Measurements from ENCODE around the gene PCGF5. TPM values are rescaled to one million over a fixed set of nuclear protein-coding genes. Genes with fewer than 3 reads are reported as not detected.

Gene PCGF5
- total and polyA plus RNA-seq, 10 of the 15 experiments (the other 5 are each of a cell fraction or from before 2014, with no cell fraction given) = 33.2 to 79.7 (median 50.7) TPM

GRCh38 chr10:91296471-91296870 lies 76.0 kb downstream of the PCGF5 start (continued):
- TF ChIP-seq MYC (IDR thresholded peaks at IDR 0.05; ENCODE audit: insufficient read depth, insufficient read length, insufficient replicate concordance, low read length, severe bottlenecking) = no peak
- TF ChIP-seq ATF7 (IDR thresholded peaks at IDR 0.05; ENCODE audit: low read depth) = 0 out of 2 replicates have a peak, but pooled peaks have one; percentile 11
- TF ChIP-seq PML (IDR thresholded peaks at IDR 0.05; ENCODE audit: low read length) = no peak
- TF ChIP-seq CHD2 (IDR thresholded peaks at IDR 0.05; ENCODE audit: borderline replicate concordance, low read depth, low read length) = no peak
- TF ChIP-seq IKZF1 (conservative IDR thresholded peaks at IDR 0.05) = no peak
- no peak for TF ChIP-seq CREB1 (IDR thresholded peaks at IDR 0.05; ENCODE audit: low read depth)
- no peak for TF ChIP-seq EED (IDR thresholded peaks at IDR 0.05; ENCODE audit: low read depth)
- no peak for TF ChIP-seq RB1 (IDR thresholded peaks at IDR 0.05; ENCODE audit: borderline replicate concordance)
- no peak for TF ChIP-seq YY1 (IDR thresholded peaks at IDR 0.05; ENCODE audit: low read depth, low read length)
- peak; percentile 59 for TF ChIP-seq RAD21 (IDR thresholded peaks at IDR 0.05; ENCODE audit: insufficient read depth, low read depth, low read length)
- TF ChIP-seq FOS (IDR thresholded peaks at IDR 0.05; ENCODE audit: borderline replicate concordance, extremely low read depth, insufficient read length) = no peak
- TF ChIP-seq, protein P1, sequence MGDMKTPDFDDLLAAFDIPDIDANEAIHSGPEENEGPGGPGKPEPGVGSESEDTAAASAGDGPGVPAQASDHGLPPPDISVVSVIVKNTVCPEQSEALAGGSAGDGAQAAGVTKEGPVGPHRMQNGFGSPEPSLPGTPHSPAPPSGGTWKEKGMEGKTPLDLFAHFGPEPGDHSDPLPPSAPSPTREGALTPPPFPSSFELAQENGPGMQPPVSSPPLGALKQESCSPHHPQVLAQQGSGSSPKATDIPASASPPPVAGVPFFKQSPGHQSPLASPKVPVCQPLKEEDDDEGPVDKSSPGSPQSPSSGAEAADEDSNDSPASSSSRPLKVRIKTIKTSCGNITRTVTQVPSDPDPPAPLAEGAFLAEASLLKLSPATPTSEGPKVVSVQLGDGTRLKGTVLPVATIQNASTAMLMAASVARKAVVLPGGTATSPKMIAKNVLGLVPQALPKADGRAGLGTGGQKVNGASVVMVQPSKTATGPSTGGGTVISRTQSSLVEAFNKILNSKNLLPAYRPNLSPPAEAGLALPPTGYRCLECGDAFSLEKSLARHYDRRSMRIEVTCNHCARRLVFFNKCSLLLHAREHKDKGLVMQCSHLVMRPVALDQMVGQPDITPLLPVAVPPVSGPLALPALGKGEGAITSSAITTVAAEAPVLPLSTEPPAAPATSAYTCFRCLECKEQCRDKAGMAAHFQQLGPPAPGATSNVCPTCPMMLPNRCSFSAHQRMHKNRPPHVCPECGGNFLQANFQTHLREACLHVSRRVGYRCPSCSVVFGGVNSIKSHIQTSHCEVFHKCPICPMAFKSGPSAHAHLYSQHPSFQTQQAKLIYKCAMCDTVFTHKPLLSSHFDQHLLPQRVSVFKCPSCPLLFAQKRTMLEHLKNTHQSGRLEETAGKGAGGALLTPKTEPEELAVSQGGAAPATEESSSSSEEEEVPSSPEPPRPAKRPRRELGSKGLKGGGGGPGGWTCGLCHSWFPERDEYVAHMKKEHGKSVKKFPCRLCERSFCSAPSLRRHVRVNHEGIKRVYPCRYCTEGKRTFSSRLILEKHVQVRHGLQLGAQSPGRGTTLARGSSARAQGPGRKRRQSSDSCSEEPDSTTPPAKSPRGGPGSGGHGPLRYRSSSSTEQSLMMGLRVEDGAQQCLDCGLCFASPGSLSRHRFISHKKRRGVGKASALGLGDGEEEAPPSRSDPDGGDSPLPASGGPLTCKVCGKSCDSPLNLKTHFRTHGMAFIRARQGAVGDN (IDR thresholded peaks at IDR 0.05) = no peak
- no peak for TF ChIP-seq ZBED1 (IDR thresholded peaks at IDR 0.05; ENCODE audit: borderline replicate concordance)
- 0 out of 2 replicates have a peak, but pooled peaks have one; percentile 22 for TF ChIP-seq RUNX3 (IDR thresholded peaks at IDR 0.05; ENCODE audit: low read length)
- no peak for TF ChIP-seq IRF4 (IDR thresholded peaks at IDR 0.05; ENCODE audit: low read depth, low read length)
- no peak for TF ChIP-seq POLR2AphosphoS2 (IDR thresholded peaks at IDR 0.05; ENCODE audit: low read depth, low read length)
- TF ChIP-seq ELK1 (IDR thresholded peaks at IDR 0.05; ENCODE audit: low read depth, low read length) = no peak
- no peak for TF ChIP-seq NRF1 (conservative IDR thresholded peaks at IDR 0.05; ENCODE audit: low read depth, low read length)
- no peak for TF ChIP-seq POU2F2 (IDR thresholded peaks at IDR 0.05; ENCODE audit: borderline replicate concordance, low read depth, low read length)
- no peak for TF ChIP-seq CHD1 (IDR thresholded peaks at IDR 0.05; ENCODE audit: low read depth, low read length)
- TF ChIP-seq NFIC (IDR thresholded peaks at IDR 0.05; ENCODE audit: low read depth, low read length) = no peak
- TF ChIP-seq SPI1 (IDR thresholded peaks at IDR 0.05; ENCODE audit: borderline replicate concordance, insufficient read depth, low read depth, low read length) = no peak
- TF ChIP-seq SMARCA5 (IDR thresholded peaks at IDR 0.05) = no peak
- TF ChIP-seq, protein P2, sequence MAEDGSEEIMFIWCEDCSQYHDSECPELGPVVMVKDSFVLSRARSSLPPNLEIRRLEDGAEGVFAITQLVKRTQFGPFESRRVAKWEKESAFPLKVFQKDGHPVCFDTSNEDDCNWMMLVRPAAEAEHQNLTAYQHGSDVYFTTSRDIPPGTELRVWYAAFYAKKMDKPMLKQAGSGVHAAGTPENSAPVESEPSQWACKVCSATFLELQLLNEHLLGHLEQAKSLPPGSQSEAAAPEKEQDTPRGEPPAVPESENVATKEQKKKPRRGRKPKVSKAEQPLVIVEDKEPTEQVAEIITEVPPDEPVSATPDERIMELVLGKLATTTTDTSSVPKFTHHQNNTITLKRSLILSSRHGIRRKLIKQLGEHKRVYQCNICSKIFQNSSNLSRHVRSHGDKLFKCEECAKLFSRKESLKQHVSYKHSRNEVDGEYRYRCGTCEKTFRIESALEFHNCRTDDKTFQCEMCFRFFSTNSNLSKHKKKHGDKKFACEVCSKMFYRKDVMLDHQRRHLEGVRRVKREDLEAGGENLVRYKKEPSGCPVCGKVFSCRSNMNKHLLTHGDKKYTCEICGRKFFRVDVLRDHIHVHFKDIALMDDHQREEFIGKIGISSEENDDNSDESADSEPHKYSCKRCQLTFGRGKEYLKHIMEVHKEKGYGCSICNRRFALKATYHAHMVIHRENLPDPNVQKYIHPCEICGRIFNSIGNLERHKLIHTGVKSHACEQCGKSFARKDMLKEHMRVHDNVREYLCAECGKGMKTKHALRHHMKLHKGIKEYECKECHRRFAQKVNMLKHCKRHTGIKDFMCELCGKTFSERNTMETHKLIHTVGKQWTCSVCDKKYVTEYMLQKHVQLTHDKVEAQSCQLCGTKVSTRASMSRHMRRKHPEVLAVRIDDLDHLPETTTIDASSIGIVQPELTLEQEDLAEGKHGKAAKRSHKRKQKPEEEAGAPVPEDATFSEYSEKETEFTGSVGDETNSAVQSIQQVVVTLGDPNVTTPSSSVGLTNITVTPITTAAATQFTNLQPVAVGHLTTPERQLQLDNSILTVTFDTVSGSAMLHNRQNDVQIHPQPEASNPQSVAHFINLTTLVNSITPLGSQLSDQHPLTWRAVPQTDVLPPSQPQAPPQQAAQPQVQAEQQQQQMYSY (CRISPR knock-in tag; IDR thresholded peaks at IDR 0.05) = no peak
- no peak for TF ChIP-seq SREBF1 (IDR thresholded peaks at IDR 0.05; ENCODE audit: low read length)
- peak; percentile 35; the same call in 1 of the 2 replicates for TF ChIP-seq SMC3 (IDR thresholded peaks at IDR 0.05; ENCODE audit: borderline replicate concordance, low read length)

All from GM12878 (cell line).